Measurements from ENCODE around the gene LAMC1. TPM values are rescaled to one million over a fixed set of nuclear protein-coding genes. Genes with fewer than 3 reads are reported as not detected.
"Not testable (repeated sequence)": the region's sequence is repeated elsewhere in the genome, so short reads cannot be mapped to it uniquely, and the experiment has no call there.

The LAMC1 gene
- total RNA-seq, 1 experiment from 2014 or later = 10.8 TPM

- Histone ChIP-seq H3K4me2 (ENCODE audit: low read depth, low read length, poor library complexity, severe bottlenecking) (no peak overlapping the region), H3K27ac (ENCODE audit: low read length) (no peak overlapping the region), H2AFZ (ENCODE audit: low read length) (no peak overlapping the region), H3K4me1 (ENCODE audit: low read length) (no peaks in the 10 kb centered on the region), H3K9me2 (replicated peaks; ENCODE audit: insufficient read depth, low read length) (no peaks in the 10 kb centered on the region), H3K9me3 (ENCODE audit: low read length) (no peaks in the 10 kb centered on the region), H3K4me3 (ENCODE audit: low read length) (no peak overlapping the region), H3K9ac (ENCODE audit: low read length) (no peak overlapping the region), H3K36me3 (ENCODE audit: insufficient read depth, low read length) (no peaks in the 10 kb centered on the region), H3K27me3 (ENCODE audit: low read length) (no peaks in the 10 kb centered on the region), H4K20me1 (ENCODE audit: insufficient read depth, low read depth, low read length) (peaks cover 11% of the 10 kb centered on the region; the same call in 1 of the 2 replicates), H3K79me2 (ENCODE audit: low read length) (no peaks in the 10 kb centered on the region)
- DNase-seq = no peak
These were observed 38.0 kb downstream of the LAMC1 start for GRCh38 chr1:183061194-183061593.

- Histone ChIP-seq H3K27me3 (ENCODE audit: low read length) (no peaks in the 10 kb centered on the region), H4K20me1 (ENCODE audit: insufficient read depth, low read depth, low read length) (peaks cover 7% of the 10 kb centered on the region; the same call in 1 of the 2 replicates), H3K4me2 (ENCODE audit: low read depth, low read length, poor library complexity, severe bottlenecking) (no peak overlapping the region), H2AFZ (ENCODE audit: low read length) (no peak overlapping the region), H3K9me3 (ENCODE audit: low read length) (no peaks in the 10 kb centered on the region), H3K27ac (ENCODE audit: low read length) (no peak overlapping the region), H3K4me3 (ENCODE audit: low read length) (no peak overlapping the region), H3K9me2 (replicated peaks; ENCODE audit: insufficient read depth, low read length) (no peaks in the 10 kb centered on the region), H3K9ac (ENCODE audit: low read length) (no peak overlapping the region), H3K79me2 (ENCODE audit: low read length) (no peaks in the 10 kb centered on the region), H3K36me3 (ENCODE audit: insufficient read depth, low read length) (no peaks in the 10 kb centered on the region), H3K4me1 (ENCODE audit: low read length) (no peaks in the 10 kb centered on the region)
- DNase-seq = no peak
These were observed 40.1 kb downstream of the LAMC1 start for GRCh38 chr1:183063349-183063748.

DNA sequence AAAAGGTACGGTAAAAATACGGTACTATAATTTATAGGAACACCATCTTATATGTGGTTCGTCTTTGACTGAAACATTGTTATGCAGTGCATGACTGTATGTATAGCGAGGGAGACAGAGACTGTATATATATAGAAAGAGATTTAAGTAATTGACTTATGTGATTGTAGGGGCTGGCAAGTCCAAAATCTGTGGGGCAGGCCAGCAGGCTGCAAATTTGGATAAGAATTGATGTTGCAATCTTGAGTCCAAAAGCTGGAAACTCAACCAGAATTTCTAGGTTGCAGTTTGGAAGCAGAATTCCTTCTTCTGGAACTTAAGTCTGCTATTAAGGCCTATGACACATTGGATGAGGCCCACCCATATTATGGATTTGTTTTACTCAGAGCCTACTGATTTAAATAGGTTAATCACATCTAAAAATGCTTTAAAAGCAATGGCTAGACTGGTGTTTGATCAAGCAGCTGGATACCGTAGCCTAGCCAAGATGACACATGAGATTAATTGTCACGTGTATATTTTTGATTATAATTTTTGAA lies 42.0 kb downstream of the LAMC1 start:
- DNase-seq = no peak
- H3K9me2 ChIP-seq (replicated peaks; ENCODE audit: insufficient read depth, low read length) = no peaks in the 10 kb centered on the region
- H3K9me3 ChIP-seq (ENCODE audit: low read length) = no peaks in the 10 kb centered on the region
- H2AFZ ChIP-seq (ENCODE audit: low read length) = no peak overlapping the region
- no peaks in the 10 kb centered on the region for H3K27me3 ChIP-seq (ENCODE audit: low read length)
- H3K27ac ChIP-seq (ENCODE audit: low read length) = no peak overlapping the region
- H3K79me2 ChIP-seq (ENCODE audit: low read length) = no peaks in the 10 kb centered on the region
- H4K20me1 ChIP-seq (ENCODE audit: insufficient read depth, low read depth, low read length) = peaks cover 7% of the 10 kb centered on the region; the same call in 1 of the 2 replicates
- peaks cover 1% of the 10 kb centered on the region; the same call in 1 of the 2 replicates for H3K4me1 ChIP-seq (ENCODE audit: low read length)
- no peak overlapping the region for H3K9ac ChIP-seq (ENCODE audit: low read length)
- H3K36me3 ChIP-seq (ENCODE audit: insufficient read depth, low read length) = no peaks in the 10 kb centered on the region
- no peak overlapping the region for H3K4me2 ChIP-seq (ENCODE audit: low read depth, low read length, poor library complexity, severe bottlenecking)
- no peak overlapping the region for H3K4me3 ChIP-seq (ENCODE audit: low read length)

- H4K20me1 ChIP-seq (ENCODE audit: insufficient read depth, low read depth, low read length); H3K27ac ChIP-seq (ENCODE audit: low read length); H3K4me2 ChIP-seq (ENCODE audit: low read depth, low read length, poor library complexity, severe bottlenecking); DNase-seq; H3K4me3 ChIP-seq (ENCODE audit: low read length); H3K79me2 ChIP-seq (ENCODE audit: low read length); H3K36me3 ChIP-seq (ENCODE audit: insufficient read depth, low read length); H3K9me3 ChIP-seq (ENCODE audit: low read length); H3K27me3 ChIP-seq (ENCODE audit: low read length); H3K9me2 ChIP-seq (replicated peaks; ENCODE audit: insufficient read depth, low read length); H2AFZ ChIP-seq (ENCODE audit: low read length); H3K9ac ChIP-seq (ENCODE audit: low read length): not testable (repeated sequence)
- H3K4me1 ChIP-seq (ENCODE audit: low read length) = peaks cover 13% of the 10 kb centered on the region
These were observed 43.2 kb downstream of the LAMC1 start for GRCh38 chr1:183066432-183066831.

GRCh38 chr1:183069562-183070216 lies 46.5 kb downstream of the LAMC1 start:
- H3K4me2 ChIP-seq (ENCODE audit: low read depth, low read length, poor library complexity, severe bottlenecking) = no peak overlapping the region
- no peak overlapping the region for H3K4me3 ChIP-seq (ENCODE audit: low read length)
- no peak overlapping the region for H3K27ac ChIP-seq (ENCODE audit: low read length)
- H3K9me2 ChIP-seq (replicated peaks; ENCODE audit: insufficient read depth, low read length) = no peaks in the 10 kb centered on the region
- peaks cover 25% of the 10 kb centered on the region for H3K4me1 ChIP-seq (ENCODE audit: low read length)
- no peaks in the 10 kb centered on the region for H3K27me3 ChIP-seq (ENCODE audit: low read length)
- no peaks in the 10 kb centered on the region for H3K9me3 ChIP-seq (ENCODE audit: low read length)
- no peak overlapping the region for H2AFZ ChIP-seq (ENCODE audit: low read length)
- peaks cover 18% of the 10 kb centered on the region; the same call in 1 of the 2 replicates for H4K20me1 ChIP-seq (ENCODE audit: insufficient read depth, low read depth, low read length)
- H3K36me3 ChIP-seq (ENCODE audit: insufficient read depth, low read length) = no peaks in the 10 kb centered on the region
- no peaks in the 10 kb centered on the region for H3K79me2 ChIP-seq (ENCODE audit: low read length)
- DNase-seq = no peak
- no peak overlapping the region for H3K9ac ChIP-seq (ENCODE audit: low read length)

- DNase-seq = no peak
- Histone ChIP-seq H3K27ac (ENCODE audit: low read length) (no peak overlapping the region), H3K36me3 (ENCODE audit: insufficient read depth, low read length) (no peaks in the 10 kb centered on the region), H4K20me1 (ENCODE audit: insufficient read depth, low read depth, low read length) (peaks cover 18% of the 10 kb centered on the region; the same call in 1 of the 2 replicates), H3K4me2 (ENCODE audit: low read depth, low read length, poor library complexity, severe bottlenecking) (peak overlapping the region; percentile 57), H3K9me2 (replicated peaks; ENCODE audit: insufficient read depth, low read length) (no peaks in the 10 kb centered on the region), H3K4me1 (ENCODE audit: low read length) (peaks cover 25% of the 10 kb centered on the region), H3K4me3 (ENCODE audit: low read length) (no peak overlapping the region), H3K9me3 (ENCODE audit: low read length) (no peaks in the 10 kb centered on the region), H3K9ac (ENCODE audit: low read length) (no peak overlapping the region), H3K79me2 (ENCODE audit: low read length) (no peaks in the 10 kb centered on the region), H3K27me3 (ENCODE audit: low read length) (no peaks in the 10 kb centered on the region), H2AFZ (ENCODE audit: low read length) (no peak overlapping the region)
These were observed 47.2 kb downstream of the LAMC1 start for GRCh38 chr1:183070234-183070922.

GRCh38 chr1:183070923-183071618 lies 47.9 kb downstream of the LAMC1 start:
- H4K20me1 ChIP-seq (ENCODE audit: insufficient read depth, low read depth, low read length) = peaks cover 18% of the 10 kb centered on the region; the same call in 1 of the 2 replicates
- no peak overlapping the region for H3K9ac ChIP-seq (ENCODE audit: low read length)
- H3K79me2 ChIP-seq (ENCODE audit: low read length) = no peaks in the 10 kb centered on the region
- no peak overlapping the region for H2AFZ ChIP-seq (ENCODE audit: low read length)
- H3K27me3 ChIP-seq (ENCODE audit: low read length) = no peaks in the 10 kb centered on the region
- H3K9me3 ChIP-seq (ENCODE audit: low read length) = no peaks in the 10 kb centered on the region
- no peaks in the 10 kb centered on the region for H3K9me2 ChIP-seq (replicated peaks; ENCODE audit: insufficient read depth, low read length)
- H3K4me2 ChIP-seq (ENCODE audit: low read depth, low read length, poor library complexity, severe bottlenecking) = peak overlapping the region; percentile 57
- H3K27ac ChIP-seq (ENCODE audit: low read length) = no peak overlapping the region
- DNase-seq = peak; percentile 58
- H3K36me3 ChIP-seq (ENCODE audit: insufficient read depth, low read length) = no peaks in the 10 kb centered on the region
- H3K4me3 ChIP-seq (ENCODE audit: low read length) = peak overlapping the region; percentile 37; the same call in 1 of the 2 replicates
- H3K4me1 ChIP-seq (ENCODE audit: low read length) = peaks cover 25% of the 10 kb centered on the region

DNA sequence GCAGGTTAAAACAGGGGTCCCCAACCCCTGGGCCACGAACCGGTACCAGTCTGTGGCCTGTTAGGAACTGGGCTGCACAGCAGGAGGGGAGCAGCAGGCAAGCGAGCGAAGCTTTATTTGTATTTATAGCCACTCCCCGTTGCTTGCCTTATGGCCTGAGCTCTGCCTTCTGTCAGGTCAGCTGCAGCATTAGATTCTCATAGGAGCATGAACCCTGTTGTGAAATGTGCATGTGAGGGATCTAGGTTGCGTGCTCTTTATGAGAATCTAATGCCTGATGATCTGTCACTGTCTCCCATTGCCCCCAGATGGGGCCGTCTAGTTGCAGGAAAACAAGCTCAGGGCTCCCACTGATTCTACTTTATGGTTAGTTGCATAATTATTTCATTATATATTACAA lies 49.4 kb downstream of the LAMC1 start:
- not testable (repeated sequence) for H3K9me2 ChIP-seq (replicated peaks; ENCODE audit: insufficient read depth, low read length); H3K27me3 ChIP-seq (ENCODE audit: low read length); H3K4me3 ChIP-seq (ENCODE audit: low read length); H3K79me2 ChIP-seq (ENCODE audit: low read length); H3K27ac ChIP-seq (ENCODE audit: low read length); H3K36me3 ChIP-seq (ENCODE audit: insufficient read depth, low read length); H3K9me3 ChIP-seq (ENCODE audit: low read length); H2AFZ ChIP-seq (ENCODE audit: low read length); H3K9ac ChIP-seq (ENCODE audit: low read length); DNase-seq
- Histone ChIP-seq H3K4me2 (ENCODE audit: low read depth, low read length, poor library complexity, severe bottlenecking) (peak overlapping the region; percentile 57), H4K20me1 (ENCODE audit: insufficient read depth, low read depth, low read length) (peaks cover 18% of the 10 kb centered on the region; the same call in 1 of the 2 replicates), H3K4me1 (ENCODE audit: low read length) (peaks cover 25% of the 10 kb centered on the region)

All from Karpas-422 (cell line).